HFFc6 (cell line): ENCODE measurements around the gene GPR173. TPM values are rescaled to one million over a fixed set of nuclear protein-coding genes. Genes with fewer than 3 reads are reported as not detected.

Source experiments
- DNase-seq: peaks from one replicate; pipeline ENCODE4 v3.0.0-alpha.2; 2018
- H3K27ac Mint-ChIP-seq: 2 replicates; pipeline ENCODE4 v1.8.0; 2020; ENCODE audit warnings: mild to moderate bottlenecking, mixed read lengths
- H3K27me3 Mint-ChIP-seq: 2 replicates; pipeline ENCODE4 v1.8.0; 2021; ENCODE audit warnings: mild to moderate bottlenecking, moderate library complexity, mixed read lengths; ENCODE audit not compliant: insufficient read depth
- H3K36me3 Mint-ChIP-seq: 2 replicates; pipeline ENCODE4 v1.8.0; 2021; ENCODE audit warnings: low read depth, mixed read lengths
- H3K4me1 Mint-ChIP-seq: 2 replicates; pipeline ENCODE4 v1.8.0; 2020; ENCODE audit warnings: low read depth, mixed read lengths
- H3K4me3 Mint-ChIP-seq: 2 replicates; pipeline ENCODE4 v1.8.0; 2020; ENCODE audit warnings: mild to moderate bottlenecking, moderate library complexity, mixed read lengths
- H3K9me3 Mint-ChIP-seq: 2 replicates; pipeline ENCODE4 v1.8.0; 2020; ENCODE audit warnings: mild to moderate bottlenecking, mixed read lengths
- CTCF ChIP-seq: fragments of 200-600 bp; sonication (generic); IDR thresholded peaks from 2 replicates; pipeline ENCODE4 v1.5.0; 2021; ENCODE audit warnings: antibody characterized with exemption, mild to moderate bottlenecking
- total RNA-seq, 6 experiments: library from RNA; stranded (reverse); fragmentation: NEBNext Ultra II Directional; extraction: Animal tissue kit (Norgen Biotek cat#: 25700); gene quantifications; 2 replicates in 1 of 6; 3 replicates in 5 of 6; pipeline ENCODE4 v1.2.3, GENCODE V29; 2021

GPR173 gene
- total RNA-seq, 6 experiments from 2014 or later, result 2.1 to 3.1 (median 2.8) TPM

- Mint-ChIP-seq H3K36me3 (no peaks in the 10 kb centered on the region), H3K4me1 (peaks cover 20% of the 10 kb centered on the region), H3K27me3 (peaks cover 2% of the 10 kb centered on the region; the same call in 1 of the 2 replicates), H3K4me3 (peak overlapping the region; percentile 71), H3K9me3 (no peaks in the 10 kb centered on the region), H3K27ac (peak overlapping the region; percentile 38; the same call in 1 of the 2 replicates)
- peak; percentile 2 for DNase-seq
- peak; percentile 71 for TF ChIP-seq CTCF
These were observed 1.4 kb upstream of the GPR173 start for GRCh38 chrX:53047228-53047627.

- Mint-ChIP-seq H3K4me3 (no peak overlapping the region; the same call in 1 of the 2 replicates), H3K9me3 (no peaks in the 10 kb centered on the region), H3K36me3 (no peaks in the 10 kb centered on the region), H3K27me3 (peaks cover 2% of the 10 kb centered on the region; the same call in 1 of the 2 replicates), H3K4me1 (peaks cover 20% of the 10 kb centered on the region), H3K27ac (peak overlapping the region; percentile 66; the same call in 1 of the 2 replicates)
- TF ChIP-seq CTCF, result no peak
- no peak for DNase-seq
These were observed 533 bp downstream of the GPR173 start for GRCh38 chrX:53049127-53049517.

- peaks cover 12% of the 10 kb centered on the region for H3K4me1 Mint-ChIP-seq
- H3K27me3 Mint-ChIP-seq, result peaks cover 2% of the 10 kb centered on the region; the same call in 1 of the 2 replicates
- DNase-seq, result no peak
- no peaks in the 10 kb centered on the region for H3K36me3 Mint-ChIP-seq
- H3K4me3 Mint-ChIP-seq, result no peak overlapping the region
- H3K9me3 Mint-ChIP-seq, result no peaks in the 10 kb centered on the region
- no peak overlapping the region for H3K27ac Mint-ChIP-seq
- TF ChIP-seq CTCF, result no peak
These were observed 2.3 kb downstream of the GPR173 start for GRCh38 chrX:53050841-53051240.

- H3K27me3 Mint-ChIP-seq, result no peaks in the 10 kb centered on the region
- no peak overlapping the region for H3K4me3 Mint-ChIP-seq
- no peaks in the 10 kb centered on the region for H3K36me3 Mint-ChIP-seq
- no peak overlapping the region for H3K27ac Mint-ChIP-seq
- no peak for TF ChIP-seq CTCF
- H3K9me3 Mint-ChIP-seq, result no peaks in the 10 kb centered on the region
- no peaks in the 10 kb centered on the region for H3K4me1 Mint-ChIP-seq
- DNase-seq, result no peak
These were observed 6.8 kb downstream of the GPR173 start for GRCh38 chrX:53055244-53055849.

- TF ChIP-seq CTCF, result no peak
- Mint-ChIP-seq H3K27ac (no peak overlapping the region), H3K4me3 (no peak overlapping the region), H3K9me3 (no peaks in the 10 kb centered on the region), H3K36me3 (no peaks in the 10 kb centered on the region), H3K4me1 (no peaks in the 10 kb centered on the region), H3K27me3 (no peaks in the 10 kb centered on the region)
- DNase-seq, result no peak
These were observed 7.7 kb downstream of the GPR173 start for GRCh38 chrX:53056292-53056691.
